Smooth muscle cell (in vitro differentiated cells): Measurements from ENCODE around the gene BIN2. TPM values are rescaled to one million over a fixed set of nuclear protein-coding genes. Genes with fewer than 3 reads are reported as not detected.
"Not testable (repeated sequence)": the region's sequence is repeated elsewhere in the genome, so short reads cannot be mapped to it uniquely, and the experiment has no call there.

ENCODE experiments used
- DNase-seq: peaks from one replicate; lab custom pipeline; 2025; ENCODE audit not compliant: unreplicated experiment; lab: John Stamatoyannopoulos, UW
- H2AFZ ChIP-seq: fragments of 200-600 bp; sonication (generic); 2 replicates; pipeline ENCODE4 v1.6.0; 2016; ENCODE audit warnings: antibody characterized with exemption, low read depth, mild to moderate bottlenecking
- H3F3A ChIP-seq: fragments of 200-600 bp; sonication (generic); 2 replicates; pipeline ENCODE4 v1.6.0; 2017; ENCODE audit warnings: antibody characterized with exemption, low read depth
- H3K27ac ChIP-seq: fragments of 200-600 bp; sonication (generic); 2 replicates; pipeline ENCODE4 v1.5.1; 2016; ENCODE audit warnings: low read depth, mild to moderate bottlenecking
- H3K27me3 ChIP-seq: fragments of 200-600 bp; sonication (generic); 2 replicates; pipeline ENCODE4 v1.6.1; 2016; ENCODE audit warnings: low read depth, mild to moderate bottlenecking
- H3K36me3 ChIP-seq: fragments of 200-600 bp; sonication (generic); 2 replicates; pipeline ENCODE4 v1.5.1; 2016; ENCODE audit warnings: low read depth
- H3K4me1 ChIP-seq: fragments of 200-600 bp; sonication (generic); 2 replicates; pipeline ENCODE4 v1.5.1; 2016; ENCODE audit warnings: low read depth
- H3K4me2 ChIP-seq: fragments of 200-600 bp; sonication (generic); 2 replicates; pipeline ENCODE4 v1.6.0; 2016; ENCODE audit warnings: mild to moderate bottlenecking
- H3K4me3 ChIP-seq: fragments of 200-600 bp; sonication (generic); 2 replicates; pipeline ENCODE4 v1.5.1; 2016; ENCODE audit warnings: mild to moderate bottlenecking
- H3K79me2 ChIP-seq: fragments of 200-600 bp; sonication (generic); 2 replicates; pipeline ENCODE4 v1.6.0; 2016; ENCODE audit warnings: low read depth, mild to moderate bottlenecking
- H3K9ac ChIP-seq: fragments of 200-600 bp; sonication (generic); 2 replicates; pipeline ENCODE4 v1.6.0; 2016; ENCODE audit warnings: low read depth
- H3K9me3 ChIP-seq: fragments of 200-600 bp; sonication (generic); replicated peaks from 2 replicates; pipeline ENCODE4 v1.5.1; 2016; ENCODE audit warnings: low read depth
- H4K20me1 ChIP-seq: fragments of 200-600 bp; sonication (generic); 2 replicates; pipeline ENCODE4 v1.6.0; 2016; ENCODE audit warnings: low read depth
- CTCF ChIP-seq: fragments of 200-600 bp; sonication (generic); IDR thresholded peaks from 2 replicates; pipeline ENCODE4 v1.5.1; 2017; ENCODE audit warnings: borderline replicate concordance, mild to moderate bottlenecking, antibody characterized with exemption; ENCODE audit not compliant: insufficient read depth, poor library complexity, severe bottlenecking
- WGBS: methylation state at CpG from one replicate; pipeline ENCODE4 v1.1.7; 2016; ENCODE audit warnings: low lambda C conversion rate; 5-methylcytosine and 5-hydroxymethylcytosine counted together
- polyA plus RNA-seq: library from polyadenylated mRNA; unstranded; fragments of >200 nt; fragmentation: Nextera tagmentation; extraction: Ambion mirVana; gene quantifications from 2 replicates; pipeline ENCODE4 v1.2.1, GENCODE V29; 2016
- total RNA-seq: library from RNA; depleted of rRNA; stranded (reverse); fragments of >200 nt; gene quantifications from 2 replicates; pipeline ENCODE4 v1.2.3, GENCODE V29; 2014

Gene BIN2
- total and polyA plus RNA-seq, 2 experiments from 2014 or later = not detected

DNA sequence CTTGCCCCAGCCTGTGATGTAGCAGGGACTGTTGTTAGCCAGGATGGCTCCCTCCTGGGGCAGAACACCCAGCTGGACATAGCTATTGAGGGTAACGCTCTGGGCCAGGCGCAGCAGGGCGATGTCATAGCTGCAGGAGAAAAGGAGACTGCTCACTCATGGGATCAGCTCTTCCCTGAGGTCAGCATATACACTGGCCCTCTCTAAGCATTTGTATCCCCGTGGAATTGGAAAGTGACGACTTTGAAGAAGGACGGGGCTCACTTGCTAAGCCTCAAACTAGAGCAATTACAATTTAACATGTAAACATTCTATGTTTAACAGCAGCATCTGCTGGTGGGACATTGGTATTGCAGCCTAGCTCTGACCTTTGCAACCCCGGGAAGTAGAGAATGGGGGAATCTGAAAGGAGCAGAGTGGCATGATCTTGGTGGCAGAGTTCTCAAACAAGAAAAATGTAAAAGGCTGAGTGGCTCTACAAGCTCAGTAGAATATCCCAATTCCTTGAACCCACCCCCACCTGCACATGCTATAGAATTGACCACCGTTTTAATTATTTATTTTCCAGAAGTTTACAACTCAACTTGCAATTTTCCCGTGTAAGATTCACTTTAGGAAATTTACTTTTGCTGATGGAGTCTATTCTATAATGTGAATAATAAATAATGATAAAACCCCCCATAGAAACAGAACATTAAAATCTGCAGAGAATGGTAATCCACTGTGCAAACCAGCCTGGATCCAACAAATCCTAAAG, 17.5 kb upstream of the BIN2 start:
- Histone ChIP-seq H3K27ac (no peak overlapping the region), H3K79me2 (no peaks in the 10 kb centered on the region), H3K27me3 (no peaks in the 10 kb centered on the region), H3K9me3 (no peaks in the 10 kb centered on the region), H3F3A (no peaks in the 10 kb centered on the region), H4K20me1 (no peaks in the 10 kb centered on the region), H3K4me1 (peaks cover 3% of the 10 kb centered on the region), H3K9ac (no peak overlapping the region), H3K4me2 (peak overlapping the region; percentile 77), H2AFZ (peak overlapping the region; percentile 91), H3K4me3 (peak overlapping the region; percentile 33), H3K36me3 (no peaks in the 10 kb centered on the region)
- DNase-seq = peak; percentile 27
- peak; percentile 96 for TF ChIP-seq CTCF
- 34% methylated on average over 9 of the region's 9 CpGs for WGBS

GRCh38 chr12:51339750-51340149, 15.8 kb upstream of the BIN2 start:
- Histone ChIP-seq H3K27ac (no peak overlapping the region), H2AFZ (no peak overlapping the region), H3K36me3 (no peaks in the 10 kb centered on the region), H3K27me3 (no peaks in the 10 kb centered on the region), H3K9ac (no peak overlapping the region), H3K4me2 (no peak overlapping the region), H3K4me1 (peaks cover 3% of the 10 kb centered on the region), H3K4me3 (no peak overlapping the region), H3F3A (no peaks in the 10 kb centered on the region), H3K79me2 (no peaks in the 10 kb centered on the region), H4K20me1 (no peaks in the 10 kb centered on the region), H3K9me3 (no peaks in the 10 kb centered on the region)
- no peak for TF ChIP-seq CTCF
- no peak for DNase-seq
- WGBS = 83% methylated on average over 6 of the region's 6 CpGs

GRCh38 chr12:51337336-51337735, 13.4 kb upstream of the BIN2 start:
- H3K9me3 ChIP-seq, H3K4me3 ChIP-seq, H3K4me2 ChIP-seq, H4K20me1 ChIP-seq, H3F3A ChIP-seq, H3K79me2 ChIP-seq, H3K36me3 ChIP-seq, DNase-seq, H3K27me3 ChIP-seq, H3K9ac ChIP-seq, H3K27ac ChIP-seq, H2AFZ ChIP-seq, H3K4me1 ChIP-seq: not testable (repeated sequence)

DNA sequence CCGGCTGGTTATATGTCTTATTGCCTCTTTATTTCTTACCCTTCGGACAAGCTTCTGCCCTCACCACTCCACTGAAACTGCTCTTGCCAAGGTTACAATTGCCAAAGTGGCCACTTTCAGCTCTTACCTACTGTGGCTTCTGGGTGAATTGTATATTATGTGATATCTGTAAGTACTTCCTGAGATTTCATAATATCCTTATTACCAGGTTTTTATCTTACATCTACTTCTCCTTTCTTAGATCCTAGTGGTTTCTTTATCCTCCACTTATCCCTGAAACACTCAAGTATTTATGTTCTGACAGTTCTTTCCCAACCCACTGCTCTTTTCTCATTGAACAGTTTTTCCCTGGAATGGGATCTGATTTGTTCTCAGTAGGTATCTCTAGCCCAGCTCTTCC, 12.0 kb upstream of the BIN2 start:
- Histone ChIP-seq H3K27ac (no peak overlapping the region), H3K9ac (no peak overlapping the region), H3K4me2 (no peak overlapping the region), H3K27me3 (no peaks in the 10 kb centered on the region), H3K9me3 (no peaks in the 10 kb centered on the region), H3F3A (no peaks in the 10 kb centered on the region), H3K36me3 (no peaks in the 10 kb centered on the region), H3K4me3 (no peak overlapping the region), H3K79me2 (no peaks in the 10 kb centered on the region), H3K4me1 (no peaks in the 10 kb centered on the region), H2AFZ (no peak overlapping the region), H4K20me1 (no peaks in the 10 kb centered on the region)
- DNase-seq = no peak
- WGBS = 92% methylated on average over 2 of the region's 2 CpGs
- no peak for TF ChIP-seq CTCF
